Fibroblast of skin of left biceps (primary cell): ENCODE data around the gene ACAD9.
"Not testable (repeated sequence)": the region's sequence is repeated elsewhere in the genome, so short reads cannot be mapped to it uniquely, and the experiment has no call there.

Source experiments
- DNase-seq, 2 experiments: peaks; one replicate each; pipeline ENCODE4 v3.0.0-alpha.2; 2013; ENCODE audit warnings: low read depth in 2 of 2

ACAD9 gene

GRCh38 chr3:128895843-128896697 lies 16.6 kb downstream of the ACAD9 start:
- DNase-seq, result no peak

DNA sequence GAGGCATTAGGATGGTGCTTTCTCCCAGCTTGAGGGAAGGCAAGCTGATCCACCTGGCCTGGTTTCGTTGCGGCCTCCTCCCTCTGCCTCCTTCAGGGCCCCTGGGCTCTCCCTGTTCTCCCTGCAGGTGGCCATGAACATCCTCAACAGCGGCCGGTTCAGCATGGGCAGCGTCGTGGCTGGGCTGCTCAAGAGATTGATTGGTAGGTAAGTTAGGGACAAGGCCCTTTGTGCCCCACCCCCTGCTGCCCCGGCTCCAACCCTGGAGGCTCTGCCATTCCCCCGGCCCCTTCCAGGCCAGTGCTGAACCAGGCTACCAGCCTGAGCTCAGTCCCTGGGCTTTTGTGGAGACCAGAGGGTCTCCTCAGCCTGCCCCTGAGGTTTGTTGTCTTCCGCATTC lies 23.0 kb downstream of the ACAD9 start:
- no peak for DNase-seq

- DNase-seq, result no peak
Measured at GRCh38 chr3:128903501-128903900, 24.1 kb downstream of the ACAD9 start.

DNA sequence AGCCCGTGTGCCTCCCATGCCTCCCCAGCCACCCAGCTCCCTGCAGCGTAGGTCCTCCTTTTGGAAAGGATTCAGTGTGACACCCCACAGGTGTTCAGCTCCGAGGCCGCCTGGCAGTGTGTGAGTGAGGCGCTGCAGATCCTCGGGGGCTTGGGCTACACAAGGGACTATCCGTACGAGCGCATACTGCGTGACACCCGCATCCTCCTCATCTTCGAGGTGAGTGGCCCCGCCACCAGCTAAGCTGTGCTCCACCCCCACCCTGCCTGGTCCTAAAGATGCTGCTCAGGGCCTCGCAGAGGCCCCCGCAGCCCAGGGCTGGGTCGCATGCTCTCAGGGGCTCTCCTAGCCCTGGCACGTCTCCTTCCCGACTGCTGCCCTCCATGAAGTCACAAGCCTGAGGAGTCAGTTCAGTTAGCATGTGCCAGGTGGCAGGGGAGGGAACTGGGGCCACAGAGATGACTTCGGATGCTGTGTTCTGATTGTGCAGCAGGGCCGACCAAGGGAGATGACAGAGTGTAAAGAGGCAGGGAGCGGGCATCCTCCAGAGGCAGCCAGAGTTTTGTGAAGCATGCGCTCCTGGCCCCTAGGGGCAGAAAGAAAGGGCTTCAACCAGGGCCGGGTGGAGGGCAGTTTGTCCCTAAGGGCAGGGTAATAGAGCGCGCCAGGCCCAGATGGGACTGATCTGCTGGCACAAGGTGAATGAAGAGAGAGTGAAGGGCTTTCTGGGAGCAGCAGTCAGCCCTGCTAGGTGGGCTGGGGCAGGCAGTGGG lies 26.8 kb downstream of the ACAD9 start:
- no peak for DNase-seq

GRCh38 chr3:128906804-128907525 lies 27.5 kb downstream of the ACAD9 start:
- no peak for DNase-seq

GRCh38 chr3:128907706-128908445 lies 28.5 kb downstream of the ACAD9 start:
- no peak for DNase-seq

- no peak for DNase-seq
Measured at GRCh38 chr3:128908951-128909350, 29.5 kb downstream of the ACAD9 start.

GRCh38 chr3:128910006-128910405 lies 30.6 kb downstream of the ACAD9 start:
- no peak for DNase-seq

DNA sequence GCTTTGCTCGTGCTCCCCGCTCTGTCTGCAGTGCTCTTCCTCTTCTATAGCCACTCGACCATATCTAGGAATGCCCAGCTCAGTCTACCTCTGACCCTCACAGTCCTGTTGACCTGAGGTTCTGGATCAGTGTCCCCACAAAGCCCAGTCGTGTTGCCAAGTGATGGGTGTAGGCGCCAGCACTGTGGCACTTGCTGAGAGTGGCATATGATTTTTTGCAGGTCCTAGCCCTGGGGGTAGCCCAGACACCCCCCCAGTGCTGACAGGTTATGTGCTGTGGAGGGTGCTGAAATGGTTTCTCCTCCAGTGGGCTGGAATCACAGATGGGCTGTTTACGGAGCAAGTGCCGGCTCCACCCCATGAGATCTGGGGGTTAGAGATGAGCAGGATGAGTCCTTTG lies 32.5 kb downstream of the ACAD9 start:
- DNase-seq, result no peak

- no peak for DNase-seq
Measured at GRCh38 chr3:128914966-128915645, 35.7 kb downstream of the ACAD9 start.

DNA sequence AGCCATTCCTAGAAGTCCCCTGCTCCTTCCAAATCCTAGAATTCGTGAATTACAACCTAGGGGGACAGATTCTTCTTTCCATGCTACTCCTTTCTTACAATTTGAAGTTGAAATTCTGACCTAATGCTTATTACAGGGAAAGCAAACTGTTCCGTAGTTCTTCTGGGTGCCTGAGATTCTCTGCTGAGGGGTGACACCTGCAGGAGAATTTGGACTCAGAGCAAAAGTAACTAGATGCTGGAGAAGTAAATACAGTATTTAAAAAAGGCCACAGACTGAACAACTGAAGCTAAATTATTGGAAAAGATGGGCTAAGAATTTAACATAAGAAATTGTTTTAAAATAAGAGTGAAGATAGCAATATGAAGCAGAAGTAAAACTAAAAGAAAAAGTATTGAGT lies 37.9 kb downstream of the ACAD9 start:
- no peak for DNase-seq

DNA sequence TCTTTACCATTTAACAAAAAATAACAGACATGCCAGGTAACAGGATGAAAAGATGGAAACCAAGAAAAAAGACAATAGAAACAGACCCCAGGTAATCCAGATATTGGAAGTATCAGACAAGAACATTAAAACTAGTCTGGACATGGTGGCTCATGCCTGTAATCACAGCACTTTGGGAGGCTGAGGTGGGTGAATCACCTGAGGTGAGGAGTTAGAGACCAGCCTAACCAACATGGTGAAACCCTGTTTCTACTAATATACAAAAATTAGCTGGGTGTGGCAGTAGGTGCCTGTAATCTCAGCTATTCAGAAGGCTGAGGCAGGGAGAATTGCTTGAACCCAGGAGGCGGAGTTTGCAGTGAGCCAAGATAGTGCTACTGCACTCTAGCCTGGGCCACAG lies 40.6 kb downstream of the ACAD9 start:
- DNase-seq, result no peak

DNA sequence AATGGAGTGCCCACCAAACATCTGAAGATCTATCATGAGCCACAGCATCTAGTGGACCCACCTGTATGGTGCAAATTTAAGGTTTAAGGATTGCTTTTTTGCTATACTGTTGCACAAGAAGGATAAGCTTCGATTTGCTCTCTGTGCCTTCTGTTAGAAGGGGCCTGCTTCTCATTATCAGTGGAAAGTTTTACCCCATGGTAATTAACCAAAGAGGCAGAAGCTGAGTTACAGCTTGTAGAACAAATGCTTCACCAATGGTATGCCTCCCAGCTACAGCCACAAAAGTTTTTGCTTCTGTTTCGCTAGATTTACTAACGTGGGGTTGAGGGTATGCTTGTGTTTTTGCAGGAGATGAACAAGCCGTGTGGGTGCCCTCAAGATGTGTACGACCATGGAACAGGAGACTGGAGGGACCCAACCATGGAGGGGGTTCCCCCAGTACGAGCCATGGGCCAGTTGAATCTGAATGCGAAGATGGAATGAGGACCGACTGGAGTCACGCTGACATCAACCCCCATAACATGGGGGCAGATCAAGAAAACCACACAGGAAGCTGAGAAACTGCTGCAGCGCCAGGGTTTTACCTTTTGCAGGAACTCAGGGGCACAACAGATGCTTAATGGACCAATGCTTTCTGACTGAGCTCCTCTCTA lies 43.5 kb downstream of the ACAD9 start:
- DNase-seq, result no peak

DNA sequence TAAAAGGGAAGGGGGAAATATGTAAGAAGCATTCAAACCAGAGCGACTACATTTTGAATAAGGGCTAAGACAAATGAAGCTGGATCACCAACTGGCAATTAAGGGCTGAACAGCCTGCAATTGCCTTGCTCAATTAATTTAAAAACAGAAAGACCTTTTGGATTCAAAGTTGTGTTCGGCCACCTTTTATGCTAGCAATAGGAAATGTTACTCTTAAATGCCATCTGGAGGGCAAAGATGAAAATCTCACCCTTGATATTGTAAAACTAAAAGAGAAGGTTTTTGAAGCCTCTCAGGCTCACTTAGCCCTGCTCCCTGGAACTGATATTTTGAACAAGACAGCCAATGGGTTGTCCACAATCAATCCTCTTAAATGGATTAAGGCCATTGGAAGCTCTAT lies 44.2 kb downstream of the ACAD9 start:
- no peak for DNase-seq

GRCh38 chr3:128923986-128924385 lies 44.6 kb downstream of the ACAD9 start:
- not testable (repeated sequence) for DNase-seq

GRCh38 chr3:128929364-128929763 lies 49.9 kb downstream of the ACAD9 start:
- no peak for DNase-seq

- DNase-seq, result no peak
Measured at GRCh38 chr3:128931046-128931445, 51.6 kb downstream of the ACAD9 start.

DNA sequence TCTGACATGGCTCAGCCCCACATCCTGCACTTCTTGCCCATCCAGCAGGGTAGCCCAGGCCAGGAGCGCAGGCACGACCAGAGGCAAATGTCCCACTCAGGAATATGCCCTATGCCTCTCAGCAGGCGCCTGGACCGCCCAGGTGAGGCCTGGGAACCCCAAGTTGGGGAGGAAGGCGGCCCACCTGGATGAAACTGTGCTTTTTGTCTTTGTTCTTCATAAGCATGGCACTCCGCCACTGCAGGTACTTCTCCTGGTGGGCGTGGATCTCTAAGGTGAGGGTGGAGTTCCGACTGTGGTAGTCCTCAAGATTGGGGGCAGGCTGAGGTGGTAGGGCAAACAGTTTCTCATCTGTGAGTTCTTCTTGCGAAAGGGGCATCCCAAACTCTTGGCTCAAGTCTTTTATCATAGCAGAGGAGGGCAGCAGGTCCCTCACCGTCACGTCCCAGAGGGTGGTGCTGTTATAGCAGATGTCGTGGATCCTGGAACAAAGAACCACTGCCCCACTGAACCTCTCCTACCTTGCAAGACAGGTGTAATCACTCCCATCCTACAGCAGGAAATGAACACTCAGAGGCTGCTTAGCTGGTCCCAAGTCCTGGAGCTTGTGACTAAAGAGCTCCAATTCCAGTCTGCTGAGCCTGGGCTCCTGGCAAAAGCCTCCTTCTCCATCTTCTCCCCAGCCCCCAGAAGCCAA lies 53.2 kb downstream of the ACAD9 start:
- no peak for DNase-seq

DNA sequence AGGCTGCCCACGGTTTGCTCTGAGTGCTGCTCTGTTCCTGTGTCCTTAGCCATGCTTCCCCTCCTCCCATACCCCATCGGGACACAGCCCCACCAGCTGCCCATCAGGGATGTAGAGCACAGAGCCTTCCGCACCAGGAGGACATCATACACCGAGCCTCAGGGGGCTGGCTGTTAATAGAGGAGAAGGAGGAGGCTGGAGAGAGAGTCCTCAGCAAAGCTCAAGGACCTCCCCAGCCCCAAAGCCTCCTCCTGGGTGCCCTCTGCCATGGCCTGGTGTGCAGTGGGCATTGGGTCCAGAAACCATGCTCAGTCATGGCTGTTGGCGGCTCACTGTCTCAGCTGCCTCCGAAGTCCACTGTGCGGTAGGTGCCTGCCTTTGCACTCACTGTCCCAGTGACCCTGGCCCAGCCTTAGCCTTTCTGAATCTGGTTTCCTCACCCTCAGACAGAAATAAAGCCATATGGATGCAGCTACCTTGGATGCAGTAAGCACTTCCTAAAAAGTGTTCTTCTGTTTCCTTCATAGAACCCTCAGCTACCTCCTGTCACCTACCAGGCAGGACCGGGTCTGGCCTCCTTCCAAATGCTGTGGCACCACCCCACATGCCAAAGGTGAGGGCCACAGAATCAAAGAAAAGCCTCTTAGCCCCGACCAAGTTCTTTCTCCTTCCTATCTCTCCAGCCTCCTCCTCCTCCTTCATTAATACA lies 53.9 kb downstream of the ACAD9 start:
- DNase-seq, result no peak

- no peak for DNase-seq
Measured at GRCh38 chr3:128933922-128934253, 54.5 kb downstream of the ACAD9 start.
